WTC11 (cell line): ENCODE data around the gene THSD4. TPM values are rescaled to one million over a fixed set of nuclear protein-coding genes. Genes with fewer than 3 reads are reported as not detected.

Source experiments
- ATAC-seq: fragments of 200-7000 bp; cut with Tn5 transposase; 2 replicates; pipeline ENCODE4 v1.10.0; 2021; ENCODE audit warnings: mild to moderate bottlenecking, moderate library complexity
- CTCF ChIA-PET: fragments of 300-600 bp; sonication (Branson Sonifier 250); formaldehyde crosslinking; loops from one replicate; lab custom pipeline; 2021; ENCODE audit warnings: antibody characterized with exemption; lab: Charles Lee
- POLR2A ChIA-PET: fragments of 350-600 bp; sonication (Branson Sonifier 250); formaldehyde crosslinking; loops from one replicate; lab custom pipeline; 2021; ENCODE audit warnings: antibody characterized with exemption; lab: Charles Lee
- DNase-seq: peaks from one replicate; pipeline ENCODE4 v3.0.0; 2021; ENCODE audit warnings: low spot score
- H3K27ac Mint-ChIP-seq: 2 replicates; pipeline ENCODE4 v1.8.0; 2021; ENCODE audit warnings: mixed read lengths
- H3K27me3 Mint-ChIP-seq: 2 replicates; pipeline ENCODE4 v1.8.0; 2021; ENCODE audit warnings: low read depth, mild to moderate bottlenecking, moderate library complexity, mixed read lengths
- H3K36me3 Mint-ChIP-seq: 2 replicates; pipeline ENCODE4 v1.8.0; 2021; ENCODE audit warnings: mixed read lengths
- H3K4me1 Mint-ChIP-seq: 2 replicates; pipeline ENCODE4 v1.8.0; 2022; ENCODE audit warnings: mixed read lengths
- H3K4me3 Mint-ChIP-seq: 2 replicates; pipeline ENCODE4 v1.8.0; 2021; ENCODE audit warnings: mild to moderate bottlenecking, moderate library complexity, mixed read lengths
- H3K9me3 Mint-ChIP-seq: 2 replicates; pipeline ENCODE4 v1.8.0; 2021; ENCODE audit warnings: mixed read lengths
- ATF3 ChIP-seq: sonication (generic); formaldehyde crosslinking; conservative IDR thresholded peaks from 2 replicates; pipeline ENCODE4 v1.8.1; 2022; ENCODE audit warnings: mild to moderate bottlenecking, missing genetic modification reagents
- ATF6 ChIP-seq: sonication (generic); formaldehyde crosslinking; IDR thresholded peaks from 2 replicates; pipeline ENCODE4 v1.8.1; 2023; ENCODE audit warnings: mild to moderate bottlenecking, missing genetic modification reagents
- CDX4 ChIP-seq: fragments of 250-450 bp; sonication (Bioruptor Pico); IDR thresholded peaks from 2 replicates; pipeline ENCODE4 v1.9.0; 2021; ENCODE audit warnings: moderate library complexity, mild to moderate bottlenecking, inconsistent platforms, borderline replicate concordance
- ESRRA ChIP-seq: sonication (generic); formaldehyde crosslinking; IDR thresholded peaks from 2 replicates; pipeline ENCODE4 v1.8.1; 2022; ENCODE audit warnings: mild to moderate bottlenecking, missing genetic modification reagents, borderline replicate concordance
- HMGXB4 ChIP-seq: sonication (generic); formaldehyde crosslinking; IDR thresholded peaks from 2 replicates; pipeline ENCODE4 v1.8.1; 2023; ENCODE audit warnings: mild to moderate bottlenecking, moderate library complexity, missing genetic modification reagents
- IRF1 ChIP-seq: sonication (generic); formaldehyde crosslinking; IDR thresholded peaks from 2 replicates; pipeline ENCODE4 v1.8.0; 2023; ENCODE audit warnings: missing genetic modification reagents
- KAT7 ChIP-seq: sonication (generic); formaldehyde crosslinking; IDR thresholded peaks from 2 replicates; pipeline ENCODE4 v1.8.1; 2023; ENCODE audit warnings: missing genetic modification reagents, mild to moderate bottlenecking, borderline replicate concordance
- MYBL2 ChIP-seq: sonication (generic); formaldehyde crosslinking; IDR thresholded peaks from 2 replicates; pipeline ENCODE4 v1.8.1; 2023; ENCODE audit warnings: mild to moderate bottlenecking, moderate library complexity, missing genetic modification reagents
- NFE2L1 ChIP-seq: sonication (generic); formaldehyde crosslinking; IDR thresholded peaks from 2 replicates; pipeline ENCODE4 v1.8.1; 2023; ENCODE audit warnings: missing genetic modification reagents
- OVOL2 ChIP-seq: fragments of 250-450 bp; sonication (Bioruptor Pico); IDR thresholded peaks from 2 replicates; pipeline ENCODE4 v1.9.0; 2021; ENCODE audit warnings: mild to moderate bottlenecking, borderline replicate concordance
- STAT6 ChIP-seq: sonication (generic); formaldehyde crosslinking; conservative IDR thresholded peaks from 2 replicates; pipeline ENCODE4 v1.8.1; 2023; ENCODE audit warnings: mild to moderate bottlenecking, low read depth, missing genetic modification reagents, moderate library complexity
- ZNF263 ChIP-seq: sonication (generic); formaldehyde crosslinking; IDR thresholded peaks from 2 replicates; pipeline ENCODE4 v1.8.1; 2022; ENCODE audit warnings: low read depth, mild to moderate bottlenecking, moderate library complexity, missing genetic modification reagents
- ZNF281 ChIP-seq: sonication (generic); formaldehyde crosslinking; IDR thresholded peaks from 2 replicates; pipeline ENCODE4 v1.8.0; 2023; ENCODE audit warnings: mild to moderate bottlenecking, missing genetic modification reagents
- ZNF512 ChIP-seq: sonication (generic); formaldehyde crosslinking; IDR thresholded peaks from 2 replicates; pipeline ENCODE4 v1.8.1; 2022; ENCODE audit warnings: missing genetic modification reagents, borderline replicate concordance
- ZNF532 ChIP-seq: fragments of 250-450 bp; sonication (Bioruptor Pico); IDR thresholded peaks from 2 replicates; pipeline ENCODE4 v1.9.0; 2021; ENCODE audit warnings: mild to moderate bottlenecking, borderline replicate concordance
- ZNF671 ChIP-seq: fragments of 250-450 bp; sonication (Bioruptor Pico); IDR thresholded peaks from 2 replicates; pipeline ENCODE4 v1.8.0; 2021; ENCODE audit warnings: mild to moderate bottlenecking
- total RNA-seq: library from RNA; stranded (reverse); gene quantifications from 3 replicates; pipeline ENCODE4 v1.2.3, GENCODE V29; 2021

Gene THSD4
- total RNA-seq, 1 experiment from 2014 or later: 7.8 TPM

- ChIA-PET CTCF (no interaction called here), POLR2A (no interaction called here)
- no peaks in the 10 kb centered on the region for H3K36me3 Mint-ChIP-seq
These were observed 164.5 kb downstream of the THSD4 start for GRCh38 chr15:71279757-71280141.

GRCh38 chr15:71280206-71280605 lies 164.9 kb downstream of the THSD4 start:
- ChIA-PET POLR2A (no interaction called here), CTCF (no interaction called here)
- Mint-ChIP-seq H3K27ac (peak overlapping the region; percentile 19; the same call in 1 of the 2 replicates), H3K4me1 (peaks cover 38% of the 10 kb centered on the region), H3K36me3 (no peaks in the 10 kb centered on the region), H3K4me3 (no peak overlapping the region), H3K27me3 (no peaks in the 10 kb centered on the region), H3K9me3 (no peaks in the 10 kb centered on the region)
- ATAC-seq (no peak), DNase-seq (no peak)
- TF ChIP-seq KAT7 (CRISPR knock-in tag): no peak
- no peak for TF ChIP-seq STAT6 (CRISPR knock-in tag)
- no peak for TF ChIP-seq ESRRA
- TF ChIP-seq OVOL2 (CRISPR knock-in tag): no peak
- no peak for TF ChIP-seq CDX4
- no peak for TF ChIP-seq ZNF671 (CRISPR knock-in tag)
- no peak for TF ChIP-seq HMGXB4 (CRISPR knock-in tag)
- TF ChIP-seq ZNF512 (CRISPR knock-in tag): no peak
- no peak for TF ChIP-seq ZNF532 (CRISPR knock-in tag)
- no peak for TF ChIP-seq ATF6
- no peak for TF ChIP-seq ZNF281
- no peak for TF ChIP-seq MYBL2 (CRISPR knock-in tag)
- no peak for TF ChIP-seq ATF3 (CRISPR knock-in tag)

More at GRCh38 chr15:71279757-71280141, 164.5 kb downstream of the THSD4 start:
- H3K27me3 Mint-ChIP-seq: no peaks in the 10 kb centered on the region
- ATAC-seq (no peak), DNase-seq (no peak)
- TF ChIP-seq NFE2L1 (CRISPR knock-in tag): no peak
- TF ChIP-seq IRF1 (CRISPR knock-in tag): no peak
- no peak for TF ChIP-seq ZNF263
- H3K27ac Mint-ChIP-seq: peak overlapping the region; percentile 19; the same call in 1 of the 2 replicates
- no peak overlapping the region for H3K4me3 Mint-ChIP-seq
- H3K4me1 Mint-ChIP-seq: peaks cover 43% of the 10 kb centered on the region
- H3K9me3 Mint-ChIP-seq: no peaks in the 10 kb centered on the region
